ENCODE results near the gene DPP6.

GRCh38 chr7:154905615-154906014, 853.4 kb downstream of the DPP6 start:
- TF ChIP-seq CTCF (IDR thresholded peaks at IDR 0.05) (no peak), POLR2A (IDR thresholded peaks at IDR 0.05) (no peak)
